Hepatocyte (in vitro differentiated cells): ENCODE data around the gene ADGRD1.

ENCODE experiments used
- EZH2 ChIP-seq: fragments of 200-600 bp; sonication (generic); IDR thresholded peaks from 2 replicates; pipeline ENCODE4 v1.6.1; 2016; ENCODE audit warnings: antibody characterized with exemption, mild to moderate bottlenecking, borderline replicate concordance
- EZH2phosphoT487 ChIP-seq: fragments of 200-600 bp; sonication (generic); IDR thresholded peaks from one replicate; pipeline ENCODE4 v1.6.1; 2018; ENCODE audit warnings: antibody characterized with exemption, mild to moderate bottlenecking, low read depth, moderate library complexity; ENCODE audit not compliant: unreplicated experiment, severe bottlenecking
- TF ChIP-seq, protein P1 (sequence below): fragments of 200-600 bp; sonication (generic); IDR thresholded peaks from 2 replicates; pipeline ENCODE4 v1.5.1; 2016; ENCODE audit warnings: antibody characterized with exemption, mild to moderate bottlenecking; ENCODE audit not compliant: poor library complexity

- TF ChIP-seq, protein P1, sequence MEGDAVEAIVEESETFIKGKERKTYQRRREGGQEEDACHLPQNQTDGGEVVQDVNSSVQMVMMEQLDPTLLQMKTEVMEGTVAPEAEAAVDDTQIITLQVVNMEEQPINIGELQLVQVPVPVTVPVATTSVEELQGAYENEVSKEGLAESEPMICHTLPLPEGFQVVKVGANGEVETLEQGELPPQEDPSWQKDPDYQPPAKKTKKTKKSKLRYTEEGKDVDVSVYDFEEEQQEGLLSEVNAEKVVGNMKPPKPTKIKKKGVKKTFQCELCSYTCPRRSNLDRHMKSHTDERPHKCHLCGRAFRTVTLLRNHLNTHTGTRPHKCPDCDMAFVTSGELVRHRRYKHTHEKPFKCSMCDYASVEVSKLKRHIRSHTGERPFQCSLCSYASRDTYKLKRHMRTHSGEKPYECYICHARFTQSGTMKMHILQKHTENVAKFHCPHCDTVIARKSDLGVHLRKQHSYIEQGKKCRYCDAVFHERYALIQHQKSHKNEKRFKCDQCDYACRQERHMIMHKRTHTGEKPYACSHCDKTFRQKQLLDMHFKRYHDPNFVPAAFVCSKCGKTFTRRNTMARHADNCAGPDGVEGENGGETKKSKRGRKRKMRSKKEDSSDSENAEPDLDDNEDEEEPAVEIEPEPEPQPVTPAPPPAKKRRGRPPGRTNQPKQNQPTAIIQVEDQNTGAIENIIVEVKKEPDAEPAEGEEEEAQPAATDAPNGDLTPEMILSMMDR: no peak
- TF ChIP-seq EZH2 (no peak), EZH2phosphoT487 (no peak)
Observed at GRCh38 chr12:131095826-131096680, 142.3 kb downstream of the ADGRD1 start.
